ENCODE results near the gene CDK14.

Gene CDK14

DNA sequence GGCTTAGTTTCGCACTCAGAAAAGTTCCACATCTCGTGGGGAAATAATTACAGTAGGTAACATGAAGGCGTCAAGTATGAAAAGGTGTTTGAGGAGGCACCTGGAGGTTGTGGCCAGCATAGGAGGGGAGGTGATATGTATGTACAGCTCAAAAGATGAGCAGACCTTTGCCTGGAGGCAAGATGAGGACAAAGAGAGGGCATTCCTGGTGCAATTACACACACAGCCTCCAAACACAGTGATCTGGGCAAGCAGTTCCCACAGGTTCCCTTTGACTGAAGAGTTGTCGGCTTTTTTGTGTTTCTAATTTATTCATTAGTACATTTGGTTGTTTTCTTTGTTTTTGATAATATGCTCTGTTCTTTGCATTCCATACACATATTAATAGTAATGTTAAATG lies 46.9 kb downstream of the CDK14 start:
- no peak for DNase-seq

- no peak for DNase-seq
Observed at GRCh38 chr7:90645784-90646183, 49.7 kb downstream of the CDK14 start.

DNA sequence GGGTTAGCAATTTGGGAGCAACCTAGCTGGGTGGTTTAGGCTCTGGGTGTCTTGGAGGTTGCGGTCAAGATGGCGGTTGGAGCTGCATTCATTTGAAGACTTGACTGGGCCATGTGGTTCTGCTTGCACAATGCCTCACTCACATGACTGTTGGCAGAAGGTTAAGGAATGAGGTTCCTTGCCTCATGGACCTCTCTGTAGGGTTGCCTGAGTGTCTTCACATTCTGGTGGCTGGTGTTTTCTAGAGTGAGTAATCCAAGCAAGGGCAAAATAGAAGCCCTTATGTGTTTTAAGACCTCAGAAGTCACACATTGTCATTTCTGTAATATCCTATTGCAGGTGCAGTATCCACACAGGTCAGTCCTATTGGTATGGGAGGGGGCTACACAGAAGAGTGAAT lies 52.0 kb downstream of the CDK14 start:
- no peak for DNase-seq

GRCh38 chr7:90648834-90649233 lies 52.7 kb downstream of the CDK14 start:
- DNase-seq: no peak

DNA sequence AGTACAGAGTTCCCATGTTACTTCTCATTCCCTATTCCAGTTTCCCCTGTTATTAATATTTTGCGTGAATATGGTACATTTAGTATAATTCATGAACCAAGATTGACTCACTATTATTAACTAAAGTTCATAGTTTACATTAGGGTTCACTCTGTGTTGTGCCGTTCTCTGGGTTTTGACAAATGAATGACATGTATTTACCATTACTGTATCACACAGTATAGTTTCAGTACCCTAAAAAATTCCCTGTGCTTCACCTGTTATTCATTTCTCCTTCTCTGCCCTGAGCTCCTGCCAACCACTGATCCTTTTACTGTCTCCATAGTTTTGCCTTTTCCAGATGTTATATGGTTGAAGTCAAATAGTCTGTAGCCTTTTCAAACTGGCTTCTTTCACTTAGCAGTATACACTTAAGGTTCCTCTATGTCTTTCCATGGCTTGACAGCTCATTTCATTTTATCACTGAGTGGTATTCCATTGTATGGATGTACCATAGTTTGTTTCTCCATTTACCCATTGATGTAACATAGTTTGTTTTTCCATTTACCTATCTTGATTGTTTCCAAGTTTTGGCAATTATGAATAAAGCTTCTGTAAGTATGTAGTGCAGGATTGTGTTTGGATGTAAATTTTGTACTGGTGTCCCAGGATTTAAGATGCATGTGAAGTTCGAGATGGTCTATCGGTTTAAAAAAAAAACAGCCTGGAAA lies 58.8 kb downstream of the CDK14 start:
- DNase-seq: no peak

DNA sequence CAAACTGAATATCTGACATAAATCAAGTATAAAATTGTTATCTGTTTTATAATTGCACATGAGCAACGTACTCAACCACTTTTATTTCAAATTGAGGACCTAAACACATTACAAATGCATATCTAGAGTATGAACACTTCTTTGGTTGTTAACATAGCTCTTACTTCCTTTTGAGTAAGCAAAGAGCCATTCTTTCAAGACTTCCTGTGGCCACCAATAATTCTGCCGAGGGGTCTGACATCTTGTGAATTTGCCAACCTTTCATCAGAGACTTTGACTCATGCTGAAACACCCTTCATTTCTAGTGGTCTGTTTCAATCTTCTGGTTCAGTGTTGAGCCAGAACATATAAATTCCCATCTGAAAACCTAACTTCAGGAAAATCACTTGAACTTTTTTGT lies 59.4 kb downstream of the CDK14 start:
- DNase-seq: peak; percentile 14 to 40 (median 26)

DNA sequence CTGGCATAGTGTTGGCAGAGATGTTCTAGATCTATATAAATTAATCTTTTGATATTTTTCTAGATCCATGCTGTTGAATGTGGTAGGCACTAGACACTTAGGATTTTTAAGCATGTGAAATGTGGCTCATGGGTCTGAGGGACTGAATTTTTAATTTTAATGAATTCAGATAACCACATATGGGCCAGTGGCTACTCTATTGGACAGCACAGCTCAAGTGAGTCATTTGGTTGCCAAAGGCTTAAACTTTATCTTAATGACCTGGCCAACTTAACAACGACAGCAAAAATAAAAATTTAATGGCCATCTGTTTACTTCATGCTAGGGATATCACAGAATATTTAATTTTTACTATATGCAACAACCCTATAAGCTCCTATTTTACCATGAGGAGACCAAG lies 61.4 kb downstream of the CDK14 start:
- DNase-seq: no peak

- no peak for DNase-seq
Observed at GRCh38 chr7:90660100-90660499, 64.0 kb downstream of the CDK14 start.

DNA sequence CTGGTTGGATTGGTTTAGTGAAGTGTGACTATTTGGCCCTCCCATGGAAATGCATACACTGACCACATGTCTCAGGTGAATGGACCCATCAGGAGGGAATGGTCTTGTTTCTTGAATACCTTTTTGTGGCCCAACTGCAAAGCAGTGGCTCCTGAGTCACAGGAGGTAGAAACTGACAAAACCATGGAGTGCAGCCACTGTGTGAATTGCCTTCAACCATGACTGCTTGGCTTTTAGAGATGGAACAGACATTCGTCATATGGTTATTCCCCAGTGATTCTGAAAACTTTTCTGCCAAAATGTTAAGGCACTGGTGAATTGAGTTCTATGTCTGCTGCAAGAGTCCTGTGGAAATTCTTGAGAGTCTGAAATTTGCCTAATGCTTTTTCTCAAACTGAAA lies 64.7 kb downstream of the CDK14 start:
- no peak for DNase-seq

GRCh38 chr7:90661290-90662151 lies 65.4 kb downstream of the CDK14 start:
- DNase-seq: no peak

- DNase-seq: no peak
Observed at GRCh38 chr7:90663176-90663575, 67.1 kb downstream of the CDK14 start.

GRCh38 chr7:90666186-90666585 lies 70.1 kb downstream of the CDK14 start:
- no peak for DNase-seq

- DNase-seq: no peak
Observed at GRCh38 chr7:90668992-90669391, 72.9 kb downstream of the CDK14 start.

- DNase-seq: no peak
Observed at GRCh38 chr7:90669492-90669891, 73.4 kb downstream of the CDK14 start.

- DNase-seq: no peak
Observed at GRCh38 chr7:90671571-90671970, 75.5 kb downstream of the CDK14 start.

- no peak for DNase-seq
Observed at GRCh38 chr7:90672210-90672609, 76.1 kb downstream of the CDK14 start.

DNA sequence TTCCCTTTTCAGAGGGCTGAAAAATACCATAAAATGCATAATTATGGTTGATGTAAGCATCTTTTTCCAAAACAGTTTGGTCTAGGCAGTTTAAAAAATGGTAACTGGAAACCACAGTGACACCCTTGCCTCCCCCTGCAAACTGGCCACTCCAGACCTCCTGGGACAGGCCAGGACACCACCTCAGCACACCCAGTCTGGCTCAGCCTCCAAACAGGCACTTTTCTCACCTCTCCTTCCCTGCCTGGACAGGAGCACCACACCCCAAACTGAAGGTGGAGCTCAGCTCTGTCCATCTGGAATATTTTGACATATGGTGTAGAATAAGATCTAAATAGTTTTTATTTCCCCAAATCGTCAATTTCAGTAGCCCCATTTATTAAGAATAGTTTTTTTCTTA lies 78.5 kb downstream of the CDK14 start:
- no peak for DNase-seq

DNA sequence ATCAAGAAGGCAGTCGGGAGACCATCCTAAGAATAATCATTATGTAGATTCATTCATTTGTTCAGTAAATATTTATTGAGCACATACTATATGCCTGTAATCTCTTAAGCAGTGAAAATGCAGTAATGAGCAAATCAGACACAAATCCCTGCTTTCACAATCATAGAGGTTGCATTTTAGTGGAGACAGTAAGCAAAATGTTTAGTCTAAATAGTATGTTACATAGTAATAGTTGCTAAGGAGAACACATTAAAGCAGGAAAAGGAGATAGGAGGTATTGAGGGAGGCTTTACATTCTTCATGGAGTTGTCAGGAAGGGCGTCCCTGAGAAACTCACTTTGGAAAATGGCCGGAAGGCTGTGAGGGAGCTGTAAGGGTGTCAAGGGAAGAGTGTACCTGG lies 79.9 kb downstream of the CDK14 start:
- DNase-seq: no peak

- DNase-seq: no peak
Observed at GRCh38 chr7:90677486-90678404, 81.6 kb downstream of the CDK14 start.

DNA sequence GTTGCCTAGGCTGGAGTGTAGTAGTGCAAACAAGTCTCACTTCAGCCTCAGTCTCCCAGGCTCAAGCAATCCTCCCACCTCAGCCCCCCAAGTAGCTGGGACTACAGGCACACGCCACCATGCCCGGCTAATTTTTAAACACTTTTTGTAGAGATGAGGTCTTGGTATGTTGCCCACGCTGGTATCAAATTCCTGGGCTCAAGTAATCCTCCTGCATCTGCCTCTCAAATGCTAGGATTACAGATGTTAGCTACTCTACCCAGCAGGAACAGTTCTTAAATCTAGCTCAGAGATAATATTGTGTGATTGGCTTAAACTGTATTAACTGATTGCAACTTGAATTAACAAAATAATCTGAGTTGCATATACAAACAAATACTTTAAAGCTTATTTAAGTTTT lies 82.9 kb downstream of the CDK14 start:
- no peak for DNase-seq

GRCh38 chr7:90680484-90680883 lies 84.4 kb downstream of the CDK14 start:
- no peak for DNase-seq

DNA sequence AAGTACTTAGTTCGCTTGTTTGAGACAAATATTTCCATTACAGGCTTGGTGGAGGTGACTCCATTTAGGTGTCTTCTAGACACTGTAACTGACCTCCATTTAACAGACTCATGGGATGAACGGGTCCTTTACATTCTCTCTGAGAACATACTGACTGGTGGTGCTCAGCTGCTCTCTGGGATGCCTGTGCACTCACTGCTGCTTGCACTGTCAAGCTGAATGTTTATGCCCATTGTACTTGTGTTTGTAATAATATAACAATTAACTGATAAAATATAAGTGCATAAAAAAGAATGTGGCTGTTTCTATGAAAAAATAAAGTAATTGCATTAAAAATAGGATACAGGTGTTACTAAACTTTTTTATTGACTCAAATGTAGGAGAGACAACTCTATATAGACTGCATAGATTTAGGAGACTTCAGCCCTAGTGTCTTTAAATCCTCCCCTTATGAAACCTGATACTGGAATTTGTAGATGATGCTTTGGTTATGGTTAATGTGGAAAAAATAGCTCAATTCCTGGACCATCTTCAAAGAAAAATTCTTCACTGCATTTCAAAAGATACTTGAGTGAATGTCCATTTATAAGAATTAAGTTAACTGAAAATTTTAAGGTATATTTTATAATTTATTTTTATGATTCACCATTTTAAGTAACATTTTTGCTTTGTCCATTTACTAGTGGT lies 85.4 kb downstream of the CDK14 start:
- DNase-seq: no peak

- DNase-seq: no peak
Observed at GRCh38 chr7:90686146-90686545, 90.0 kb downstream of the CDK14 start.

Measured in suppressor macrophage treated with lipopolysaccharide for 1 hour (primary cell).